MM.1S (cell line): ENCODE data around the gene DNAH11.
"Not testable (repeated sequence)": the region's sequence is repeated elsewhere in the genome, so short reads cannot be mapped to it uniquely, and the experiment has no call there.

Source experiments
- DNase-seq: peaks from one replicate; pipeline ENCODE4 v3.0.0-alpha.2; 2015
- H2AFZ ChIP-seq: fragments of 300-600 bp; sonication (generic); 2 replicates; pipeline ENCODE4 v1.6.0; 2016; ENCODE audit warnings: antibody characterized with exemption, low read length
- H3F3A ChIP-seq: fragments of 300-600 bp; sonication (generic); 2 replicates; pipeline ENCODE4 v1.6.1; 2016; ENCODE audit warnings: mild to moderate bottlenecking, antibody characterized with exemption, low read length, moderate library complexity, mixed read lengths; ENCODE audit not compliant: insufficient read depth
- H3K27ac ChIP-seq: fragments of 300-600 bp; sonication (generic); 2 replicates; pipeline ENCODE4 v1.5.1; 2016; ENCODE audit warnings: mild to moderate bottlenecking, low read length
- H3K27me3 ChIP-seq: fragments of 300-600 bp; sonication (generic); replicated peaks from 2 replicates; pipeline ENCODE4 v1.6.0; 2016; ENCODE audit warnings: low read length; ENCODE audit not compliant: insufficient read depth
- H3K36me3 ChIP-seq: fragments of 300-600 bp; sonication (generic); replicated peaks from 2 replicates; pipeline ENCODE4 v1.6.1; 2016; ENCODE audit warnings: mild to moderate bottlenecking, low read length, mixed read lengths; ENCODE audit not compliant: insufficient read depth
- H3K4me1 ChIP-seq: fragments of 300-600 bp; sonication (generic); 2 replicates; pipeline ENCODE4 v1.6.1; 2016; ENCODE audit warnings: low read length, mixed read lengths
- H3K4me2 ChIP-seq: fragments of 300-600 bp; sonication (generic); 2 replicates; pipeline ENCODE4 v1.6.0; 2016; ENCODE audit warnings: low read depth, low read length
- H3K4me3 ChIP-seq: fragments of 300-600 bp; sonication (generic); 2 replicates; pipeline ENCODE4 v1.5.1; 2016; ENCODE audit warnings: low read length, mixed read lengths
- H3K79me2 ChIP-seq: fragments of 300-600 bp; sonication (generic); 2 replicates; pipeline ENCODE4 v1.6.1; 2016; ENCODE audit warnings: mixed run types, low read length, mixed read lengths
- H3K9ac ChIP-seq: fragments of 300-600 bp; sonication (generic); 2 replicates; pipeline ENCODE4 v1.6.1; 2016; ENCODE audit warnings: low read length, mixed read lengths
- H3K9me2 ChIP-seq: fragments of 300-600 bp; sonication (generic); replicated peaks from 2 replicates; pipeline ENCODE4 v1.6.1; 2016; ENCODE audit warnings: mild to moderate bottlenecking, low read length, mixed read lengths; ENCODE audit not compliant: insufficient read depth
- H3K9me3 ChIP-seq: fragments of 300-600 bp; sonication (generic); replicated peaks from 2 replicates; pipeline ENCODE4 v1.6.1; 2016; ENCODE audit warnings: mild to moderate bottlenecking, low read length, mixed read lengths; ENCODE audit not compliant: insufficient read depth
- H4K20me1 ChIP-seq: fragments of 300-600 bp; sonication (generic); 2 replicates; pipeline ENCODE4 v1.6.1; 2016; ENCODE audit warnings: mild to moderate bottlenecking, low read length, moderate library complexity, mixed read lengths; ENCODE audit not compliant: insufficient read depth
- CTCF ChIP-seq: fragments of 300-600 bp; sonication (generic); IDR thresholded peaks from 2 replicates; pipeline ENCODE4 v1.5.1; 2016; ENCODE audit warnings: antibody characterized with exemption, low read length, mixed read lengths
- EZH2 ChIP-seq: fragments of 300-600 bp; sonication (generic); optimal IDR thresholded peaks from 2 replicates; pipeline ENCODE3; 2017; ENCODE audit warnings: low read depth, mild to moderate bottlenecking, antibody characterized with exemption, low read length, mixed read lengths
- EZH2phosphoT487 ChIP-seq: fragments of 300-600 bp; sonication (generic); IDR thresholded peaks from 2 replicates; pipeline ENCODE4 v1.6.1; 2018; ENCODE audit warnings: antibody characterized with exemption, low read length

Gene DNAH11

GRCh38 chr7:21850531-21851285 lies 307.9 kb downstream of the DNAH11 start:
- H3K9me2 ChIP-seq = no peaks in the 10 kb centered on the region
- TF ChIP-seq EZH2 = no peak
- no peak for TF ChIP-seq CTCF
- no peak for TF ChIP-seq EZH2phosphoT487
- H3K36me3 ChIP-seq = no peaks in the 10 kb centered on the region
- no peak for DNase-seq
- H3F3A ChIP-seq = no peaks in the 10 kb centered on the region
- H3K4me1 ChIP-seq = no peaks in the 10 kb centered on the region
- no peak overlapping the region for H3K9ac ChIP-seq
- H3K79me2 ChIP-seq = no peaks in the 10 kb centered on the region
- H3K4me2 ChIP-seq = no peak overlapping the region
- H4K20me1 ChIP-seq = no peaks in the 10 kb centered on the region
- H3K9me3 ChIP-seq = no peaks in the 10 kb centered on the region
- no peaks in the 10 kb centered on the region for H3K27me3 ChIP-seq
- H2AFZ ChIP-seq = no peak overlapping the region
- no peak overlapping the region for H3K27ac ChIP-seq
- no peak overlapping the region for H3K4me3 ChIP-seq

- no peak overlapping the region for H2AFZ ChIP-seq
- TF ChIP-seq EZH2 (no peak), EZH2phosphoT487 (no peak), CTCF (no peak)
Measured at GRCh38 chr7:21851559-21851967, 308.7 kb downstream of the DNAH11 start.

DNA sequence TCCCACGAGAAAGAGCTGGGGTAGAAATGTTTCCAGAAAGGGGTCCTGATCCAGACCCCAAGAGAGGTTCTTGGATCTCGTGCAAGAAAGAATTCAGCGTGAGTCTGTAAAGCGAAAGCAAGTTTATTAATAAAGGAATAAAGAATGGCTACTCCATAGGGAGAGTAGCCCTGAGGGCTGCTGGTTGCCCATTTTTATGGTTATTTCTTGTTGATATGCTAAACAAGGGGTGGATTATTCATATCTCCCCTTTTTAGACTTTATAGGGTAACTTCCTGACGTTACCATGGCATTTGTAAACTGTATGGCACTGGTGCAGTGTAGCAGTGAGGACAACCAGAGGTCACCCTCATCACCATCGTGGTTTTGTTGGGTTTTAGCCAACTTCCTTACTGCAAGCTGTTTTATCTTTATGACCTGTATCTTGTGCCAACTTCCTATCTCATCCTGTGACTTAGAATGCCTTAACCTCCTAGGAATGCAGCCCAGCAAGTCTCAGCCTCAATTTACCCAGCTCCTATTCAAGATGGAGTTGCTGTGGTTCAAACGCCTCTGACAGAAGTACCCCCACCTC lies 322.9 kb downstream of the DNAH11 start:
- H3K79me2 ChIP-seq, H2AFZ ChIP-seq, H3K36me3 ChIP-seq, H3K27me3 ChIP-seq, H3F3A ChIP-seq, H3K27ac ChIP-seq, H3K9me2 ChIP-seq, DNase-seq, H3K4me3 ChIP-seq, H4K20me1 ChIP-seq, H3K9me3 ChIP-seq, H3K4me2 ChIP-seq, H3K9ac ChIP-seq, H3K4me1 ChIP-seq: not testable (repeated sequence)

More at GRCh38 chr7:21851559-21851967, 308.7 kb downstream of the DNAH11 start:
- no peaks in the 10 kb centered on the region for H4K20me1 ChIP-seq
- no peaks in the 10 kb centered on the region for H3F3A ChIP-seq
- H3K27me3 ChIP-seq = no peaks in the 10 kb centered on the region
- no peaks in the 10 kb centered on the region for H3K36me3 ChIP-seq
- no peak overlapping the region for H3K4me2 ChIP-seq
- H3K9me3 ChIP-seq = no peaks in the 10 kb centered on the region
- no peaks in the 10 kb centered on the region for H3K79me2 ChIP-seq
- no peaks in the 10 kb centered on the region for H3K9me2 ChIP-seq
- H3K9ac ChIP-seq = no peak overlapping the region
- H3K4me1 ChIP-seq = no peaks in the 10 kb centered on the region
- no peak overlapping the region for H3K27ac ChIP-seq
- no peak for DNase-seq
- no peak overlapping the region for H3K4me3 ChIP-seq

DNA sequence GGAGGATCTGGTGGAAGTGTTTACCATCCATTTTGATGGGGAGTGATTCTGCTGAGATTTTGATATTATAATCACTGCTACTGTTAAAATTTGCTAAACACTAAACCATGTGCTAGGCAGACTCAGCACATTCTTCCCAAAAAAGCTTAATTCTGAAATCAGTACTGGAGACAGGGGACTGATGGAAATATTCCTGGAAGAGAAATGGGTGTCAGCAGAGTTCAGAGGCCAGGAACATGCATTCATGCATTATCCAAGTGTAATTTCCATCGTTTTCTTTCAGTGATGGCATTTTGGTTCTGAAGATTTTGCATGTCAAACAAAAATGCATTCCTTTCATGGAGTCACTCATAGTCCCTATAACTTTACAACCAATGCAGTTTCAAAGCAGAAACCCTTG lies 323.9 kb downstream of the DNAH11 start:
- H3K4me2 ChIP-seq = no peak overlapping the region
- no peak for DNase-seq
- H3K4me3 ChIP-seq = no peak overlapping the region
- TF ChIP-seq EZH2 (no peak), CTCF (no peak), EZH2phosphoT487 (no peak)
- H2AFZ ChIP-seq = no peak overlapping the region
- no peaks in the 10 kb centered on the region for H3F3A ChIP-seq
- H3K27ac ChIP-seq = no peak overlapping the region
- no peaks in the 10 kb centered on the region for H3K27me3 ChIP-seq
- no peaks in the 10 kb centered on the region for H3K9me2 ChIP-seq
- no peaks in the 10 kb centered on the region for H4K20me1 ChIP-seq
- no peaks in the 10 kb centered on the region for H3K9me3 ChIP-seq
- no peaks in the 10 kb centered on the region for H3K4me1 ChIP-seq
- no peaks in the 10 kb centered on the region for H3K36me3 ChIP-seq
- H3K79me2 ChIP-seq = no peaks in the 10 kb centered on the region
- no peak overlapping the region for H3K9ac ChIP-seq
